ENCODE measurements around the gene TRIOBP.

GRCh38 chr22:37771702-37772427 lies 75.0 kb downstream of the TRIOBP start:
- TF ChIP-seq CTCF (IDR thresholded peaks at IDR 0.05) (no peak), POLR2A (IDR thresholded peaks at IDR 0.05) (no peak), EP300 (IDR thresholded peaks at IDR 0.05) (no peak), POLR2AphosphoS5 (IDR thresholded peaks at IDR 0.05) (no peak)

Data from suprapubic skin (tissue), 4 donors.